GM13976 (cell line): ENCODE results near the gene RAB11FIP5.
"Not testable (repeated sequence)": the region's sequence is repeated elsewhere in the genome, so short reads cannot be mapped to it uniquely, and the experiment has no call there.

Source experiments
- DNase-seq: peaks from one replicate; pipeline ENCODE4 v3.0.0; 2012; ENCODE audit warnings: low spot score
- in situ Hi-C: fragments of 300-500 bp; cut with MboI; formaldehyde crosslinking; loops from one replicate; pipeline ENCODE4 v1.12.0; 2022; ENCODE audit warnings: low sequenced_read_pairs, mixed read lengths, inconsistent platforms; ENCODE audit not compliant: unreplicated experiment
- TF ChIP-seq, protein P1 (sequence below): IDR thresholded peaks from 2 replicates; pipeline ENCODE4 v1.5.1; 2012; ENCODE audit warnings: borderline replicate concordance, mild to moderate bottlenecking; ENCODE audit not compliant: insufficient read depth; ENCODE audit errors: extremely low read depth, missing control alignments, control extremely low read depth

RAB11FIP5 gene

DNA sequence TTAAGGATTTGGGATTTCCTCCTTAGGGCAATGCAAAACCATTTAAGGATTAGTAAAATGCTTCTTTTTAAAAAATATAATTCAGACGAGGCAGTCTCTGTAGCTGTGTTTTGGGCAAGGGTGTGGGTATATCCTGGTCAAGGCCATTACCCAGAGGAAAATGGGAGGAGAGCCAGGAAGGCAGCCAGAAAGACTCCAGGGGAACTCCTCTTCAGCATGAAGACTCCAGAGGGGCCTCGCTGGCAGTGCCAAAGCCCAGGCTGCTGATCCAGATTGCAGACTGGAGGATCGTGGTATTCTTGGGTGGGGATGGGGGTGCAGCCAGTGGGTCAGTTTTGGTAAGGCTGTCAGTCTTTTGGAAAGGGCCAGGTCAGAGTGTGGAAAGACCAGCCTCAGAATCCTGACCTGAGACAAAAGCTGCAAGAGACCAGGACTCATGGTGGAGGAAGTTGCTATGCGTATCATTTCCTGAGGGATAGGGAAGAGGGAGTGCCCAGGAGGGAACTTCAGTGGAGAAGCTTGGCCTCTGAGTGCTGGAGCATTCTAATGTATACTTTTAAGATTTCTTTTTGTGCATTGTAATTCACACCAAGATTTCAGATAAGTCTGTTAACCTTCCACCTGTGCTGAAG, 20.9 kb upstream of the RAB11FIP5 start:
- in situ Hi-C loops, result no loop called here
- TF ChIP-seq, protein P1, sequence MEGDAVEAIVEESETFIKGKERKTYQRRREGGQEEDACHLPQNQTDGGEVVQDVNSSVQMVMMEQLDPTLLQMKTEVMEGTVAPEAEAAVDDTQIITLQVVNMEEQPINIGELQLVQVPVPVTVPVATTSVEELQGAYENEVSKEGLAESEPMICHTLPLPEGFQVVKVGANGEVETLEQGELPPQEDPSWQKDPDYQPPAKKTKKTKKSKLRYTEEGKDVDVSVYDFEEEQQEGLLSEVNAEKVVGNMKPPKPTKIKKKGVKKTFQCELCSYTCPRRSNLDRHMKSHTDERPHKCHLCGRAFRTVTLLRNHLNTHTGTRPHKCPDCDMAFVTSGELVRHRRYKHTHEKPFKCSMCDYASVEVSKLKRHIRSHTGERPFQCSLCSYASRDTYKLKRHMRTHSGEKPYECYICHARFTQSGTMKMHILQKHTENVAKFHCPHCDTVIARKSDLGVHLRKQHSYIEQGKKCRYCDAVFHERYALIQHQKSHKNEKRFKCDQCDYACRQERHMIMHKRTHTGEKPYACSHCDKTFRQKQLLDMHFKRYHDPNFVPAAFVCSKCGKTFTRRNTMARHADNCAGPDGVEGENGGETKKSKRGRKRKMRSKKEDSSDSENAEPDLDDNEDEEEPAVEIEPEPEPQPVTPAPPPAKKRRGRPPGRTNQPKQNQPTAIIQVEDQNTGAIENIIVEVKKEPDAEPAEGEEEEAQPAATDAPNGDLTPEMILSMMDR, result no peak
- no peak for DNase-seq

DNA sequence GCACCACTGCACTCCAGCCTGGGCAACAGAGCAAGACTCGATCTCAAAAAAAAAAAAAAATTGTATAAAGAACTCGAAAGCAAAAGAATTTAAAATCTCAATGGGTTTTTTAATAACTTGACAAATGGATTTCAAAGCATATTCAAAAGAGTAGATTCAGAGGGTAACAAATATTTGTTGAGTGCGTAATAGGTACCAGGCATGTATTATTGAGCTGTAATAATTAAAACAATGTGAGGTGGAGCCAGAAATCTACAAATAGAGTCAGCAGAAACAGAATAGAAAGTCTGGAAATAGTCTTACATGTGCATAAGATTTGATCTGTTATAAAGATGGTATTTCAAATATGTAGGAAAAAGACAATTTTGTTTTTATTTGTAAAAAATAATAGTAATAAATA, 19.1 kb upstream of the RAB11FIP5 start:
- in situ Hi-C loops, result no loop called here
- no peak for DNase-seq
- TF ChIP-seq, protein P1, result no peak

DNA sequence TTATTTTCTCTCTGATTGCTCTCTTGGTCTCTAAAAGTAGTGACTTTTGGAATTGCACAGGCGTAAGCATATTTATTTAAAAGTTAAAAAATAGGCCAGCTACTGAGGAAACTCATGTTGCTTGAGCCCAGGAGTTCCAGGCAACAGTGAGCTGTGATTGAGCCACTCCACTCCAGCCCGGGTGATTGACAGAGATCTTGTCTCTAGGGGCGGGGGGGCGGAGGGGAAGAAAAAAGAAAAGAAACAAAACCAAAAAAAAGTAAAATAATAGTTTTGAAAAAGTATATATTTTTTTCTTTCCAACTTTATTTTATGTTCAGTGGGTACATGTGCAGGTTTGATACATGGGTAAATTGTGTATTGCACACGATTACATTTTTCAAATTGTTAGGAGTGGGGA, 18.0 kb upstream of the RAB11FIP5 start:
- TF ChIP-seq, protein P1, result no peak
- no peak for DNase-seq
- in situ Hi-C loops, result no loop called here

GRCh38 chr2:73128841-73129535, 16.2 kb upstream of the RAB11FIP5 start:
- in situ Hi-C loops, result no loop called here
- TF ChIP-seq, protein P1, result no peak
- DNase-seq, result no peak

GRCh38 chr2:73122536-73122935, 9.8 kb upstream of the RAB11FIP5 start:
- TF ChIP-seq, protein P1, result no peak
- no peak for DNase-seq
- in situ Hi-C loops, result no loop called here

GRCh38 chr2:73119611-73120239, 7.0 kb upstream of the RAB11FIP5 start:
- DNase-seq, in situ Hi-C loops: not testable (repeated sequence)

DNA sequence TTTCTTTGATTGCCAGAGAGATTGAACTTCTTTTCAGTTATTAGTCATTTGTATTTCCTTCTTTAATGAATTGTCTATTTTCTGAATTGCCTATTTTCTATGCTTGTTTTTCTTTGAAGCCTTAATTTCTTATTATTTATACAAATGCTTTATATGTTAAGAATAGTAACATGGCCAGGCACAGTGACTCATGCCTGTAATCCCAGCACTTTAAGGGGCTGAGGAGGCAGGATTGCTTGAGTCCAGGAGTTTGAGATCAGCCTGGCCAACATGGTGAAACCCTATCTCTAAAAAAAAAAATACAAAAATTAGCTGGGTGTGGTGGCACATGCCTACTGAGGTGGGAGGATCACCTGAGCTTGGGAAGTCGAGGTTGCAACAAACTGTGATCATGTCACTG, 4.7 kb upstream of the RAB11FIP5 start:
- in situ Hi-C loops, result no loop called here
- TF ChIP-seq, protein P1, result no peak

More for the DNA sequence above, 4.7 kb upstream of the RAB11FIP5 start:
- DNase-seq, result no peak
